Activated naive CD4-positive, alpha-beta T cell treated with anti-CD3 and anti-CD28 coated beads for 36 hours (primary cell): ENCODE results near the gene DIAPH2. TPM values are rescaled to one million over a fixed set of nuclear protein-coding genes. Genes with fewer than 3 reads are reported as not detected.

Experiments
- CTCF ChIA-PET: fragments of 350-600 bp; sonication (Branson Sonifier 250); formaldehyde crosslinking; loops from one replicate; lab custom pipeline; 2021; ENCODE audit warnings: antibody characterized with exemption; lab: Charles Lee
- DNase-seq: peaks from one replicate; pipeline ENCODE4 v3.0.0-alpha.2; 2020
- H3K27ac Mint-ChIP-seq: one replicate; pipeline ENCODE4 v1.8.0; 2021; ENCODE audit warnings: mild to moderate bottlenecking, mixed read lengths
- H3K27me3 Mint-ChIP-seq: one replicate; pipeline ENCODE4 v1.8.0; 2021; ENCODE audit warnings: low read depth, mixed read lengths
- H3K36me3 Mint-ChIP-seq: one replicate; pipeline ENCODE4 v1.8.0; 2021; ENCODE audit warnings: low read depth, mixed read lengths
- H3K4me1 Mint-ChIP-seq: one replicate; pipeline ENCODE4 v1.8.0; 2021; ENCODE audit warnings: low read depth, mixed read lengths
- H3K4me3 Mint-ChIP-seq: one replicate; pipeline ENCODE4 v1.8.0; 2021; ENCODE audit warnings: mild to moderate bottlenecking, moderate library complexity, mixed read lengths
- H3K9me3 Mint-ChIP-seq: one replicate; pipeline ENCODE4 v1.8.0; 2021; ENCODE audit warnings: mixed read lengths
- intact Hi-C: fragments of 100-400 bp; cut with micrococcal nuclease; formaldehyde crosslinking; loops from one replicate; pipeline ENCODE4 v1.15.1; 2023
- total RNA-seq, 2 experiments: library from RNA; stranded (reverse); gene quantifications; one replicate each; pipeline ENCODE4 v1.2.3, GENCODE V29; 2021

DIAPH2 gene
- total RNA-seq, 2 experiments from 2014 or later = 9.3 to 9.4 TPM

DNA sequence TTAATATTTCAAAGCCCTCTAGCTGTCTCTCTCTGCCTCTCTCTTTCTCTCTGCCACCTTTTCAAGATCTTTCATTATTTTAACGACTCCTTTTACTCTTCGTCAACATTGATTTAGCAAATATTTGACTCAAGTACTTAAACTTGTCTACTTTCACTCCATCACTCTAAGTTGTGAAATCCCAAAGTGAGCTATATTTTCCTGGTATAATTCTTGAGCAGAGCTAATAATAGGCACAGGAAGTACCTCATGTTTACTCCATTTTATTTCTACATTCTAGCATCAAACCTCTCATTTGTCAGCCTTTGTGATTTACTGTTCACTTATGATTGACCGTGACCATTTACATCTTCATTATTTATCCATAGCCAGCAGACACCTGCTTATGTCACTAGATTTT is 681.6 kb downstream of the DIAPH2 start:
- H3K9me3 Mint-ChIP-seq = no peaks in the 10 kb centered on the region
- no peak for DNase-seq
- H3K27ac Mint-ChIP-seq = no peak overlapping the region
- H3K4me1 Mint-ChIP-seq = no peaks in the 10 kb centered on the region
- H3K4me3 Mint-ChIP-seq = no peak overlapping the region
- intact Hi-C loops = no loop called here
- H3K27me3 Mint-ChIP-seq = no peaks in the 10 kb centered on the region
- CTCF ChIA-PET = no interaction called here
- no peaks in the 10 kb centered on the region for H3K36me3 Mint-ChIP-seq

DNA sequence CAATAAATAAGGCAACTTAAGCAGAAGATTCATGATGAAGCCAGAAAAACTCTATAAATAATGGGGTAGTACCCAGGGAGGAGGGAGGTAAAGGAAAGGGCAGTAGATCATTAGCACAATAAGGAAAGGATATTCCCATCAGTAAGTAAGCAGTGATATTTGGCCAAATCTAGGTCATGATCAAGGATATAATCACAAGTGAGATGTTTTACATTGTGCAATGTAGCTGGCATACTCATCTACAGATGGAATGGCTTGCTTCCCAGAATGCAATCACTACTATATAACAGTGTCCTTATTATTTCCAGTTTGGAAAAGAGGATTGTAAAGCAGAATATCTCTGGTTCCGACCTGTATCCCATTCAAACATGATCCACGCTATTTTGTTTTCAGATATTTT is 682.5 kb downstream of the DIAPH2 start:
- Mint-ChIP-seq H3K27ac (no peak overlapping the region), H3K4me3 (no peak overlapping the region), H3K4me1 (no peaks in the 10 kb centered on the region), H3K36me3 (no peaks in the 10 kb centered on the region), H3K27me3 (no peaks in the 10 kb centered on the region), H3K9me3 (no peaks in the 10 kb centered on the region)
- CTCF ChIA-PET = no interaction called here
- no peak for DNase-seq
- intact Hi-C loops = no loop called here

DNA sequence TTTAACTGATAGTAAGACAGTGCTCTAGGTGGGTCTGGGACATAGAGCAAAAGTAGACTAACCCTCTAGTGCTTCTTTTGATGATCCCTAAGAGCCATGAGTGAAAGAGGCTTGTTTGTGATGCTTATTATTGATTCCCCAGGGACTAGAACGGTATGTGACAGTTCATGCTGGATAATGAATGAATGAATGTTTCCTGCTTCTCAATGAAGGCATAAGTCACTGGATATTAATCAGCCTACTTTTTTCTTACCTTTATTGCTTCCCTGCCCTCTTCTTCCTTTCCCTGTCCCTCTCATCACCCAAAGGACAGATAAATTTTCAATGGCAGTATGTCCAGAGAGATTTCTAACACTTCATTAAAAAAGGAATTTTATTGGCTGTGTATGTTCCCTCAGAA is 685.3 kb downstream of the DIAPH2 start:
- H3K4me3 Mint-ChIP-seq = no peak overlapping the region
- no peaks in the 10 kb centered on the region for H3K9me3 Mint-ChIP-seq
- peaks cover 1% of the 10 kb centered on the region for H3K36me3 Mint-ChIP-seq
- intact Hi-C loops = no loop called here
- no peak for DNase-seq
- no peaks in the 10 kb centered on the region for H3K4me1 Mint-ChIP-seq
- H3K27ac Mint-ChIP-seq = no peak overlapping the region
- H3K27me3 Mint-ChIP-seq = no peaks in the 10 kb centered on the region
- CTCF ChIA-PET = no interaction called here

DNA sequence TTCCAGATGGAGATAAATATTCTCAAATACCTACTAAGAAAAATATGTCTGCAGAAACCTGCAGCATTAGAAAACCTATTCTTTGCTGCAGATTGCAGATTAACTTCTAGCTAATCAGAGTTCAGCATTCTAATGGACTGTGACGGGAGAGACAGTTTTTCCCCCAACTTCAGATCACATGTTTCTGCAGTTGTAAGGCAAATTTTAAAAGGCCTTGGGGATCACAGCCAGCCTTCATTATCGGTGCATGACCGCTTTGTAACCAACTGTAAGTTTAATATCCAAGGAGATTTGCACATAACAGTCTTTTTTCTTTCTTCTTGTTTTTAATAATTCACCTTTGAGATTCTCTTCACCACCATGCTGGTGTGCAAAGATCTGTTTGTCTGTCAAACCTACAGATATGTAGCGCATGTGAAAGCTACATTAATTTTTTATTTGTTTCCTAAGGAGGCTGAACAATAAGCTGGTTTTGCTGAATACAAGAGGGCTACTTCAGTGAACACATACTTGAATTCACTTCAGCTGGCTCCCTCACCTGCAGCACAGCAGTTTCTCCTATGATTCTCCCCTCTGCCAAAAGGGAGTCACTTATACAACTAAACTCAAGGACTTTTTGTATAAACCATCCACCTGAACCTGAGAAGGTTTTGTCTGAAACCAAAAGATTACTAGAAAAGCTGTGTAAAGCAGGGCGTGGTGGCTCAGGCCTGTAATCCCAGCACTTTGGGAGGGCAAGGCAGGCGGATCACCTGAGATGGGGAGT is 687.5 kb downstream of the DIAPH2 start:
- no peak overlapping the region for H3K27ac Mint-ChIP-seq
- no peak overlapping the region for H3K4me3 Mint-ChIP-seq
- DNase-seq = no peak
- H3K9me3 Mint-ChIP-seq = no peaks in the 10 kb centered on the region
- no peaks in the 10 kb centered on the region for H3K27me3 Mint-ChIP-seq
- no peaks in the 10 kb centered on the region for H3K4me1 Mint-ChIP-seq
- peaks cover 1% of the 10 kb centered on the region for H3K36me3 Mint-ChIP-seq
- CTCF ChIA-PET = no interaction called here
- intact Hi-C loops = no loop called here

DNA sequence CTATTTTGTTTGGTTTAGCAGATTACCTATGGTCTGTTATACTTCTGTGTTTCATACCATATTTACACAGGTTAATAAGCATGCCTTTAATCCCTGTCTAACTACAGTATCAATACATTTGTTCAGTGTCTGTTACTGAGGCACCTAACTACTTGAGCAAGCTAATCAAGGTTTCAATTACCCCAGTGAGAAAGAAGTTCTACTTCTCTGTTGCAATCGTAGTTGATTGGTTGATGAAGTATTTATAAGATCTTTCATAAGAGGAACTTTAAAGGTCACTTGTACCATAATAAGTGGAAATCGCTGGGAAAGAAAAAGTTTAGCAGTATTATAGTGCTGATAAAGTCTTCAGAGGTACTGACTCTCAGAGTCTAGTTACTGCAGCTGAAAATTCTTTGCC is 689.6 kb downstream of the DIAPH2 start:
- no peak overlapping the region for H3K27ac Mint-ChIP-seq
- H3K4me1 Mint-ChIP-seq = no peaks in the 10 kb centered on the region

DNA sequence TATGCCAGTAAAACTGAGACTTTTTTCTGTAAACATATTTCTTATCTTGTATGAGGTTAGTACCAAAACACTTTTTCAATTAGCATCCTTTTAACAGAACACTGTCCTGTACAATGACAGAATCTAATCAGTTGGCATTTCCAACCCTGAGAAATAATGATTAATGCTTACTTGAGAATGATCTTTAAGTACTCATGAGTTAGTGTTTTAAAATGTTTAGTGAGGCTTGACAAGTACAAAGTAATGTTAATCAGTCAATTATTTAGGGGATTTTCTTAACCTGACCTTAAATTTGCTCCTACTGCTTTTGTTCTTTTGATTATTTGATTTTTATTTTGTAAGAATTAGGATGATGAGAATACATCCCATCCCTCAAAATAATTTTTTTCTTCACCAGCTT is 695.6 kb downstream of the DIAPH2 start:
- Mint-ChIP-seq H3K9me3 (no peaks in the 10 kb centered on the region), H3K36me3 (no peaks in the 10 kb centered on the region), H3K4me3 (no peak overlapping the region), H3K27ac (no peak overlapping the region), H3K4me1 (no peaks in the 10 kb centered on the region), H3K27me3 (no peaks in the 10 kb centered on the region)
- intact Hi-C loops = no loop called here
- DNase-seq = no peak
- CTCF ChIA-PET = no interaction called here

More for the DNA sequence above, 689.6 kb downstream of the DIAPH2 start:
- Mint-ChIP-seq H3K27me3 (no peaks in the 10 kb centered on the region), H3K9me3 (no peaks in the 10 kb centered on the region), H3K36me3 (peaks cover 1% of the 10 kb centered on the region), H3K4me3 (no peak overlapping the region)
- intact Hi-C loops = no loop called here
- no peak for DNase-seq
- CTCF ChIA-PET = no interaction called here

DNA sequence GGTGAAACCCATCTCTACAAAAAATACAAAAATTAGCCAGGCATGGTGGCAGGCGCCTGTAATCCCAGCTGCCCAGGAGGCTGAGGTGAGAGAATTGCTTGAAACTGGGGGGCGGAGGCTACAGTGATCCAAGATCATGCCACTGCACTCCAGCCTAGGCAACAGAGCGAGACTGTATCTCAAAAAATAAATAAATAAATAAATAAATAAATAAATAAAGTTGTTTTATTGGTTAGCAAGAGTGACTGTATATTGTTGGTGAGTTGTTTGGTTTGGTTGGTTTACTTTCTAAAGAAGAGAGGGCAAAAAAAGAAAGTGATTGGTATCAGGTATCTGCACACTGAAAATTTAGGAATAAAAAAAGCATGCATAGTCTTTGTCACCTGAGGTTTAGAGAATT is 700.0 kb downstream of the DIAPH2 start:
- Mint-ChIP-seq H3K36me3 (no peaks in the 10 kb centered on the region), H3K4me3 (no peak overlapping the region), H3K27me3 (no peaks in the 10 kb centered on the region), H3K4me1 (peaks cover 3% of the 10 kb centered on the region), H3K27ac (no peak overlapping the region), H3K9me3 (no peaks in the 10 kb centered on the region)
- CTCF ChIA-PET = no interaction called here
- no peak for DNase-seq
- intact Hi-C loops = no loop called here

DNA sequence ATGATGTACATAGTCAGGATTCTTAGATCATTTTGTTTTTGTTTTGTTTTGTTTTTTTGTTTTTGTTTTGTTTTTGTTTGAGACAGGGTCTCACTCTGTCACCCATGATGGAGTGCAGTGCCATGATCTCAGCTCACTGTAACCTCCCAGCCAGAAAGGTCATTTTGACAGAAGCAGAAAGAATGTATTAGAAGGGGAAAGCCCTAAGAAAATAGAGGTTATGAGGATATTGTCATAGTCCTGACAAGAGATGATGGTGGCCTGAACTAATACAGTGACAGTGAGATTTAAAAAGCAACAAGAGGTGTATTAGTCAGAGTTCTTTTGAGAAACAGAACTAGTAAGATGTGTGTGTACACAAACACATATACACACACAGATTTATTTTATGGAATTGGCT is 702.4 kb downstream of the DIAPH2 start:
- Mint-ChIP-seq H3K27me3 (no peaks in the 10 kb centered on the region), H3K36me3 (no peaks in the 10 kb centered on the region), H3K4me1 (peaks cover 3% of the 10 kb centered on the region), H3K27ac (no peak overlapping the region), H3K4me3 (no peak overlapping the region), H3K9me3 (no peaks in the 10 kb centered on the region)
- DNase-seq = no peak
- intact Hi-C loops = no loop called here
- CTCF ChIA-PET = no interaction called here

DNA sequence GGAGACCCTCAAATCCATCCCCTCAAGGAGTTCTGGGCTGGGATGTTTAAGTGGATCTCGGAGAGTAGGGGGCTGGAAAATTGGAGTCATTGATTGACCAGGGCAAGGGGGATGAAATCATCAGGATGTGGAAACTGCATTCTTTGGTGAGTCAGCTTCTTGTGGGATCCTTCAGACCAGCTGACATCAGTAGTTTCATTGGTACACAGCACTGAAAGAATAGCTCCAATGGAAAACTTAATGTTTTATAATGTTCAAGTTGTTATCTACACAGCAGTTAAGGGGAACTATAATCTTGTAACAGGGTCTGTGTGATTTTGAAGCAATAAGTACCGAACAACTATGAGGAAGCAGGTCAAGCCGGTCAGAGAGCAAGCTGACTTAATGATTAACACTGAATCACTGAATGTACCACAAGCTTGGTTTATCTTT is 705.1 kb downstream of the DIAPH2 start:
- no peaks in the 10 kb centered on the region for H3K27me3 Mint-ChIP-seq
- H3K27ac Mint-ChIP-seq = no peak overlapping the region
- H3K4me1 Mint-ChIP-seq = peaks cover 3% of the 10 kb centered on the region
- CTCF ChIA-PET = no interaction called here
- H3K9me3 Mint-ChIP-seq = no peaks in the 10 kb centered on the region
- H3K36me3 Mint-ChIP-seq = no peaks in the 10 kb centered on the region
- H3K4me3 Mint-ChIP-seq = no peak overlapping the region
- no peak for DNase-seq
- intact Hi-C loops = no loop called here

DNA sequence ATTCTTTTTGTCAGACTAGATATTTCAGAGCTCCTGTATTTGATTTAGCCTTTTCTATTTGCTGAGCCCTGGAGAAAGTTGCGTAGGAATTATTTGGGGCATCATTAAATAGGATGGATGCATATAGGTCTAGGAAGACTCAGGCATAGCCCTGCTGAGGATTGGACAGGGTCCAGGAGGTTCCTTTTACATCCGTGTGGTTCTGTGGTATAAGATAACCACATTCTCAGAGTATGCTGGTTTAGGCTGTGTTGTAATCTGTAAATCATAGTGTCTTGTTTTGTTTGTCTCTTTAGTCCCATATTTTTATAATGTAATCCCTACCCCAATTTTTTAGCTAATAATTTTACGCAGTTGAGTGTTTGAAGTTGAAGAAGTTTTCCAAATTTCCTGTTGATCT is 712.7 kb downstream of the DIAPH2 start:
- no peaks in the 10 kb centered on the region for H3K36me3 Mint-ChIP-seq
- H3K9me3 Mint-ChIP-seq = no peaks in the 10 kb centered on the region
- peaks cover 25% of the 10 kb centered on the region for H3K4me1 Mint-ChIP-seq
- no peaks in the 10 kb centered on the region for H3K27me3 Mint-ChIP-seq
- no peak for DNase-seq
- intact Hi-C loops = no loop called here
- no peak overlapping the region for H3K27ac Mint-ChIP-seq
- H3K4me3 Mint-ChIP-seq = no peak overlapping the region
- CTCF ChIA-PET = interaction anchor here (0.6 kb wide), 1 partner anchor 33 kb away, joined by 3 read pairs; no protein-coding TSS in a partner anchor

DNA sequence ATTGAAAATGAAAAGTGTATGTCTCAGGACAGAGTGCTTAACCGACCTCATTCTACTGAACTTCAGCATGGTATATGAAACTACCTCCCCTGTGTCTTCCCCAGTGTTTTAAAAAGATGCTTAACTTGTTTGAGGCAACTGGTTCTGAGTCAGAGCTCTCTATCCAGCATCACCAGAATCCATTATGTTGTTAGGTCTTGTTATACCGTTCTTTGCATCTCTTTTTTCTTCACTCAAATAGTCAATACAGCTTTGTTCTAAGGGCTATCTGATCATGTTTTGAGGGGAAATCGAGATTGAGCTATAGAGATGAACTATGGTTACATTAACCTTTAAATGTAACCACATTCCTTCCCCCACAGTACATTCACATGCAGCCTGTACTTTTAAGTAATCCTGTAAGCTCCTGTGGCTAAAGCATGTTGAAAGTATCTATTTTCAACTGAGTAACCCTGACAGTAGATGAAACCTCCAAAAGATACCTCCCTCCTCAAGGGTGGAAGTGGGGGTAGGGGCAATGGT is 713.4 kb downstream of the DIAPH2 start:
- intact Hi-C loops = no loop called here
- H3K9me3 Mint-ChIP-seq = no peaks in the 10 kb centered on the region
- peak overlapping the region; percentile 66 for H3K27ac Mint-ChIP-seq
- H3K4me3 Mint-ChIP-seq = no peak overlapping the region
- no peaks in the 10 kb centered on the region for H3K27me3 Mint-ChIP-seq
- CTCF ChIA-PET = no interaction called here
- no peak for DNase-seq
- H3K4me1 Mint-ChIP-seq = peaks cover 27% of the 10 kb centered on the region
- H3K36me3 Mint-ChIP-seq = no peaks in the 10 kb centered on the region

DNA sequence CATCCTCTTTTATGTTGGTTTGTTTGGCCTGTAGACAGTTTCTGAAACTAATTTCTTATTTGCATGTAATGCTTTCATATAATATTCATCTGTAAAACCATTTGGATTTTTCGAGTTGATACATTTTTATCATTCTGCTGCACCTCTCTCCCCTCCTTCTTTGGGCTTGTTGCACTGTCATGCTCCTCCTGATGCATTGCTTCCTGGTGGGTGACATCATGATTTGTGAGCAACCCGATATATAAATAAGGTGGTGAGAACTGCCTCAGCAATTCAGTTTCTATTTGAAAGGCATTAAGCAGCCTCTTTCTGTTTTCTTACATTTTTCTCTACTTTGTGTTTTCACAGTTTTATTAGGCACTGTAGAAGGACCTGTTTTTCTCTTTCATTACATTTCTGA is 714.8 kb downstream of the DIAPH2 start:
- intact Hi-C loops = no loop called here
- no peak for DNase-seq
- no peak overlapping the region for H3K4me3 Mint-ChIP-seq
- H3K36me3 Mint-ChIP-seq = no peaks in the 10 kb centered on the region
- CTCF ChIA-PET = no interaction called here
- H3K4me1 Mint-ChIP-seq = peaks cover 27% of the 10 kb centered on the region
- no peak overlapping the region for H3K27ac Mint-ChIP-seq
- no peaks in the 10 kb centered on the region for H3K27me3 Mint-ChIP-seq
- H3K9me3 Mint-ChIP-seq = no peaks in the 10 kb centered on the region

DNA sequence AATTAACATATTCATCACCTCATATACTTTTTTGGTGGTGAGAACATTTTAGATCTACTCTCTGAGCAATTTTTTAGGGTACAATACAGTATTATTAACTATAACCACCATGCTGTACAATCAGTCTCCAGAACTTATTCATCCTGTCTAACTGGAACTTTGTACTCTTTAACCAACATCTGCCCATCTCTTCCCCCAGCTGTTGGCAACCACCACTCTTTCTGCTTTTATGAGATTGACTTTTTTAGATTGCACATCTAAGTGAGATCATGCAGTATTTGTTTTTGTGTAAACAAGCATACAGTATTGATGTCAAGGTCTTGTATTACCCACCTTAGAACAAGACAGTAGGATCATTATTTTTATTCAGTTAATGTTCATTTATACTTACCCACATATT is 715.9 kb downstream of the DIAPH2 start:
- CTCF ChIA-PET = no interaction called here
- H3K27me3 Mint-ChIP-seq = no peaks in the 10 kb centered on the region
- no peak for DNase-seq
- no peak overlapping the region for H3K4me3 Mint-ChIP-seq
- intact Hi-C loops = no loop called here
- no peaks in the 10 kb centered on the region for H3K9me3 Mint-ChIP-seq
- no peaks in the 10 kb centered on the region for H3K36me3 Mint-ChIP-seq
- H3K27ac Mint-ChIP-seq = no peak overlapping the region
- H3K4me1 Mint-ChIP-seq = peaks cover 27% of the 10 kb centered on the region
